ENCODE results near the gene AADAC.
"Not testable (repeated sequence)": the region's sequence is repeated elsewhere in the genome, so short reads cannot be mapped to it uniquely, and the experiment has no call there.

AADAC gene, protein sequence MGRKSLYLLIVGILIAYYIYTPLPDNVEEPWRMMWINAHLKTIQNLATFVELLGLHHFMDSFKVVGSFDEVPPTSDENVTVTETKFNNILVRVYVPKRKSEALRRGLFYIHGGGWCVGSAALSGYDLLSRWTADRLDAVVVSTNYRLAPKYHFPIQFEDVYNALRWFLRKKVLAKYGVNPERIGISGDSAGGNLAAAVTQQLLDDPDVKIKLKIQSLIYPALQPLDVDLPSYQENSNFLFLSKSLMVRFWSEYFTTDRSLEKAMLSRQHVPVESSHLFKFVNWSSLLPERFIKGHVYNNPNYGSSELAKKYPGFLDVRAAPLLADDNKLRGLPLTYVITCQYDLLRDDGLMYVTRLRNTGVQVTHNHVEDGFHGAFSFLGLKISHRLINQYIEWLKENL

DNA sequence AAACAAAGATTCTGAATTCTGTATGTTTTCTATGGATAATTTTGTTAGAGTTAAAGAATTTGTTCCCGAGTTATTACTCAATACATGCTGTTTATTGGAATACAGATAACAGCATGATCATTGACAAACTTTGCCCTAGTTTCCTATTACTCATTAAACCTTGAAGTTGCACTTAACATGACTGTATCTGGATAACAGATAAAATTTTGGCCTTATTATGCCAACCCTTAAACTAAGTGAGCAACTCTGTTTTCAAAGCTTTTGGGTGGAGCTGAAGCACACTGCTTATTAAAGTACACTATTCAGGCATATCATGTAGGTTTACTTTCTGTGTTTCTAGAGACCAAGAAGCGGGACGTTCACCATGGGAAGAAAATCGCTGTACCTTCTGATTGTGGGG, at the start of gene AADAC:
AADAC (plus strand) TSS at position 318 of the 400 bp plus-strand sequence; CDS start at position 365, 47 bp downstream.
- no peak for DNase-seq

GRCh38 chr3:151764699-151765098, 49.2 kb upstream of the AADAC start:
- DNase-seq = not testable (repeated sequence)

- DNase-seq = no peak
Observed at GRCh38 chr3:151765685-151766084, 48.2 kb upstream of the AADAC start.

GRCh38 chr3:151766454-151766853, 47.5 kb upstream of the AADAC start:
- DNase-seq = no peak

GRCh38 chr3:151768393-151768930, 45.5 kb upstream of the AADAC start:
- DNase-seq = no peak

GRCh38 chr3:151769175-151769574, 44.7 kb upstream of the AADAC start:
- no peak for DNase-seq

DNA sequence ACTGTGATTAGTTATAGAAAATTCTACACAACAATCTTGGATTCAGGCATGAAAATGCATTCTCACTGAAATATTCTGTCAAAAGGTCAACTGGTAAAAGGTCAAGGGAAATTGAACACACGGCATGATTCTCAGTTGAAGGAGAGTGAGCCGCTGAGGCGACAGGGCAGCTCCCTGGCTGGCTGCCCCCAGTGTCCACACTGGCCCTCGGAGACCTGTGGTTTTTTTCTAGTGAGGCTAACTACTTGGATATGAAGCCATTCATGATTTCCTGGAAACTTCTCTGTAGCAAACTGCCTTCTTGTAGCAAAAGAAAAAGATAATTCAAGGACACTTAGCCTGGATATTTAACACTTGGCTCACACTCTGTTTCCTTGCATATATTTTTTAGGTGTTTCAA, 43.0 kb upstream of the AADAC start:
- no peak for DNase-seq

DNA sequence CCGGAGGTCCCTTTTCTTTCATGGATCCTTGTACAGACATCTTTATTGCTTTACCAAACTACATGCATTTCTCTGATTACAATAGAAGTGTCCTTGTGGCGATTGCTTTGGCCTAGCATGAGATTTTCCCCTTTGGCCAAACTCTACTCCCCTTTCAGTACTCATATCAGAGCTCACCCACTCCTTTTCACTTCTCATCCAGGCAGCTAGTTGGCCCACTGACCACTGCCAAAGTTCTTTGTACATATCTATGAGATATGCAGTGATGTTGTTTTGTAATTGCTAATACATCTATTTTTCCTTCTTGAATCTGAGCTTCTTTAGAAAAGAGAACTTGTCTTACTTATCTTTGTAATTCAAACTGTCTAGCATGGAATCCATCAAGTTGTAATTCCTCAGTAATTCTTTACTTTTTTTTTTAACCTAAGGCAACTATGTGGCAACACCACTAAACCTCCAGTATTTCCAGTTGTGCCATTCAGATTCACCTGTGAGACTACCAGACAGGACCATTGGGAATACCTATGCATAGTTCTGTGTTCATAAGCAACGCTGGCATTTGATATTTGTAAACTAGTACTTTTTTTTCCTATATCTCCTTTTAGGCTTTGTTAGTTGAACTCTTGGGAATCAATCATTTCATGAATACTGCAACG, 41.0 kb upstream of the AADAC start:
- DNase-seq = no peak

DNA sequence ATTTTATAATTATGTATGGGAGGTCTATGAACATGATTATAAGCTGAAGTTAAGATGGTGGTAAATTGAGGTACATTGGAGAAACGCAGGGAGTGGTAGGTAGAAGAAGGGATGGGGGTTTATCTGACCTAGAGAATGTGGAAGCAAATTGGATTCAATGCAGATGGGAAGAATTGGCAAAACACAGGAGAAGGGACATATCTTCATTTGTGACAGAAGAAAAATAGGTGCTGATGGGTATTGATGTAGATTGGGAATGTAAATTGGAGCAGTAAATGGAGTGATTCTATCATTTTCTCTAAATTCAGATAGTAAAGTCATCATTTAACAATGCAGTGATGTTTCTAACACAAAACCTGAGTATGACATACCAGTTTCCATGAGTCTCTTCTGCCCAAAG, 39.7 kb upstream of the AADAC start:
- DNase-seq = no peak

- DNase-seq = no peak
Observed at GRCh38 chr3:151774910-151775309, 39.0 kb upstream of the AADAC start.

- no peak for DNase-seq
Observed at GRCh38 chr3:151775314-151776258, 38.3 kb upstream of the AADAC start.

- no peak for DNase-seq
Observed at GRCh38 chr3:151776259-151776740, 37.6 kb upstream of the AADAC start.

- no peak for DNase-seq
Observed at GRCh38 chr3:151777880-151778279, 36.0 kb upstream of the AADAC start.

GRCh38 chr3:151787626-151788025, 26.3 kb upstream of the AADAC start:
- DNase-seq = no peak

DNA sequence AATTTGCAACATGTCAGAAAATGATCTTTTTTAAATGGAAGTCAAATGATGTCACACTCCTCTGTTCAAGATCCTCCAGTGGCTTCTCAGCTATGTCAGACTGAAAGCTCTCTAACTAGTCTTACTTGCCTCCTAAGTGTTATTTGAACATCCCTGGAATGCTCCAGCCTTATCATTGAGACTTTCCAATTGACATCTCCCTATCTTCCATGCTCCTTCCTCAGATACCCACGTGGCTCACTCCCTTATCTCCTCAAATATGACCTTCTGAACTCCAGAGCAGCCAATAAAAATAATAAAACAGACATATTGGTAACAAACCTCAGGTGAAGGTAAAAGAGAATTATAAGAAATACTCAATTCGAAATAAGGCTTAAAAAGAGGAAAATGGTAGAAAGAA, 25.5 kb upstream of the AADAC start:
- no peak for DNase-seq

DNA sequence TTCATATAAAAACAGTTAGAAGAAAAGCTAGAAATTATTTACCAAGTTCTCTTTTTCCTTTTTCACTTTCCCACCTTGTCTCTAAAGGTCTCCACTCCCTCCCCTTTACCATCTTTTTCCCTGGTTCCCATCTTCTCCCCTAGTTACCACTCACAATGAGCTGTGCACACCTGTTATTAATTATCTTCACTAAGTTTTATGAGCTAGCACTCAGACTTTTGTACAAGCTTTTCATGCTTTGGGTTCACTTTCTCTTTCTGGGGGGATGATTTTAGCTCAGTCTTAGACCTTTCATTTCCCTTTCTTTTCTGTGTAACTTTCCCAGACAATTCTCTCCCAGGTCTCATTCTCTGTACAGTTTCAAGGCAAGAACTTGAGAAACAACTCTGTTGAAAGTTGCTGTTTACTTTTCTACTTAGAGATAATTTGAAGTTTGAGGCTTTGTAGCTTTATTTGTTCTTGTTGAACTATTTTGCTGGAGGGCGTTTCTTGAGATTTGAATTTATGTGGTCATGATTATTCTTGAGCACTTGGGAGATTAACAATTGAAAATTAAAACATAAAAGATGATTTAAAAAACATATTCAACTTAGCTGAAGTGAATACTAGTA, 24.0 kb upstream of the AADAC start:
- DNase-seq = no peak

DNA sequence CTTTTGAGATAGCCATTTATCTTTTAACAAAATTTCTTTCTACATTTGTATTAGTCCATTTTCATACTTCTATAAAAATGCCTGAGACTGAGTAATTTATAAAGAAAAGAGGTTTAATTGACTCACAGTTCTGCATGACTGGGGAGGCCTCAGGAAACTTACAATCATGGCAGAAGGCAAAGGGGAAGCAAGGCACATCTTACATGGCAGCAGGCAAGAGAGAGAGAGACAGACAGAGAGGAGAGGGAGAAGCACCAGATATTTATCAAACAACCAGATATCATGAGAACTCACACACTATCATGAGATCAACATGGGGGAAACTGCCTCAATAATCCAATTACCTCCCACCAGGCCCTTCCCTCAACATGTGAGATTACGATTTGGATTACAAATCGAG, 23.2 kb upstream of the AADAC start:
- DNase-seq = not testable (repeated sequence)

- no peak for DNase-seq
Observed at GRCh38 chr3:151792411-151792810, 21.5 kb upstream of the AADAC start.

- DNase-seq = no peak
Observed at GRCh38 chr3:151793636-151794035, 20.3 kb upstream of the AADAC start.

DNA sequence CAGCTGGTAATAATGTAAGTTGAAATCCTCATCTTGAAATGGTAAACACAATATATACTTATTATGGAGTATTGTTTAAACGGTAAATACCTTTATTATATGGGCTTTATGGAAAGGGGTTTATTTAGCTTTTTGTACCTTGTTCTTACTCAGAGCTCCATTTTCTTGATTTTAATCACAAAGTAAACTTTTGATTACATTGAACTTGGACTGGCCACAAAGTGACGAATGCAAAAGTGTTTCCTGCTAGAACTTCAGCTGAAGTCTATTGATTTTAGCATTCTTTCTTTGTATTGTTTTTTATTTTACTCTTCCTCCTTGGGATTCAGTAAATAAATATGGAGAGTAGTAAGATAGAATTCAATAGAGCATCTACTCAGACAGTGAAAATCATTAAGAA, 19.8 kb upstream of the AADAC start:
- no peak for DNase-seq

DNA sequence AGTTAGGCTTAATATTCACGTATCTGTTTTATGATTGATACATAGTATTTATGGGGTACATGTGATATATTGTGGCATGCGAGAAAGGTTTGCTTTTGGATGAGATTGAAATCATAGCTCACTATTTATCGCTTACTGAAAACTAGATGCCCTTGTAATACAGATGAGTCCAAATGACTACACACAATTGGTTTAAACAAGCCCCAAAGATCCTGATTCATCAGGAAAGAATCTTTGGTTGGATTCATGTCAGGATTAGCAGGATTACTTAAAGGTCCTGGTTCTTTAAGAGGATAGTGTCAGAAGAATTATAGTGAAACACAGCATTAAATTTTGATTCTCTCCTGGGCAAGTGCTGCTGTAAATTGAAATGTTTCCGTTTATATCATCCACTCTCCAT, 18.6 kb upstream of the AADAC start:
- no peak for DNase-seq

GRCh38 chr3:151796105-151796680, 17.7 kb upstream of the AADAC start:
- no peak for DNase-seq

Measured in CD4-positive, alpha-beta T cell treated with Interleukin-17A for 1 hour (primary cell).